SU-DHL-6 (cell line): ENCODE results near the gene RNF166.

Experiments used
- H2AFZ ChIP-seq: fragments of 200-600 bp; sonication (generic); 2 replicates; pipeline ENCODE4 v1.6.1; 2014; ENCODE audit warnings: low read depth, mild to moderate bottlenecking, moderate library complexity, mixed read lengths, antibody characterized with exemption, low read length; ENCODE audit not compliant: severe bottlenecking
- H3F3A ChIP-seq: fragments of 200-600 bp; shearing (Covaris generic); 2 replicates; pipeline ENCODE4 v1.6.0; 2016; ENCODE audit warnings: antibody characterized with exemption, mild to moderate bottlenecking; ENCODE audit not compliant: insufficient read depth
- H3K27ac ChIP-seq: fragments of 200-600 bp; sonication (generic); 2 replicates; pipeline ENCODE4 v1.5.1; 2016; ENCODE audit warnings: low read depth, mild to moderate bottlenecking, low read length, moderate library complexity, mixed read lengths
- H3K27me3 ChIP-seq: fragments of 200-600 bp; sonication (generic), shearing (Covaris generic); 2 replicates; pipeline ENCODE4 v1.6.0; 2014; ENCODE audit warnings: mild to moderate bottlenecking, low read length
- H3K36me3 ChIP-seq: fragments of 200-600 bp; sonication (generic); 2 replicates; pipeline ENCODE4 v1.6.1; 2014; ENCODE audit warnings: mild to moderate bottlenecking, low read length, mixed read lengths
- H3K4me2 ChIP-seq: fragments of 300-600, 200-600 bp; shearing (Covaris generic), sonication (generic); 2 replicates; pipeline ENCODE4 v1.6.0; 2014; ENCODE audit warnings: low read length, low read depth, mild to moderate bottlenecking; ENCODE audit not compliant: poor library complexity, severe bottlenecking
- H3K4me3 ChIP-seq: fragments of 200-600 bp; sonication (generic); 2 replicates; pipeline ENCODE4 v1.5.1; 2014; ENCODE audit warnings: antibody characterized with exemption, low read length, mild to moderate bottlenecking, mixed read lengths; ENCODE audit not compliant: insufficient read depth, poor library complexity, severe bottlenecking
- H3K79me2 ChIP-seq: fragments of 200-600 bp; sonication (generic); 2 replicates; pipeline ENCODE4 v1.6.1; 2014; ENCODE audit warnings: mild to moderate bottlenecking, low read length, moderate library complexity; ENCODE audit not compliant: insufficient read depth
- H3K9ac ChIP-seq: fragments of 200-600 bp; sonication (generic); 2 replicates; pipeline ENCODE4 v1.7.0; 2014; ENCODE audit warnings: mild to moderate bottlenecking, low read length
- H3K9me2 ChIP-seq: fragments of 200-600 bp; sonication (generic); replicated peaks from 2 replicates; pipeline ENCODE4 v1.6.1; 2014; ENCODE audit warnings: low read length; ENCODE audit not compliant: insufficient read depth
- H3K9me3 ChIP-seq: fragments of 200-600 bp; sonication (generic); 2 replicates; pipeline ENCODE4 v1.6.1; 2014; ENCODE audit warnings: low read length, mixed read lengths; ENCODE audit not compliant: insufficient read depth
- H4K20me1 ChIP-seq: fragments of 200-600 bp; sonication (generic); 2 replicates; pipeline ENCODE4 v1.6.1; 2014; ENCODE audit warnings: low read depth, mild to moderate bottlenecking, antibody characterized with exemption, low read length, moderate library complexity, mixed read lengths
- CTCF ChIP-seq: fragments of 200-600 bp; sonication (generic); IDR thresholded peaks from one replicate; pipeline ENCODE4 v1.5.1; 2017; ENCODE audit warnings: antibody characterized with exemption, mild to moderate bottlenecking, low read length, moderate library complexity; ENCODE audit not compliant: insufficient read depth, poor library complexity, severe bottlenecking
- EZH2phosphoT487 ChIP-seq: fragments of 200-600 bp; sonication (generic), shearing (Covaris generic); conservative IDR thresholded peaks from 2 replicates; pipeline ENCODE4 v1.6.1; 2018; ENCODE audit warnings: mild to moderate bottlenecking, antibody characterized with exemption, low read length, moderate library complexity, mixed read lengths

Gene RNF166

DNA sequence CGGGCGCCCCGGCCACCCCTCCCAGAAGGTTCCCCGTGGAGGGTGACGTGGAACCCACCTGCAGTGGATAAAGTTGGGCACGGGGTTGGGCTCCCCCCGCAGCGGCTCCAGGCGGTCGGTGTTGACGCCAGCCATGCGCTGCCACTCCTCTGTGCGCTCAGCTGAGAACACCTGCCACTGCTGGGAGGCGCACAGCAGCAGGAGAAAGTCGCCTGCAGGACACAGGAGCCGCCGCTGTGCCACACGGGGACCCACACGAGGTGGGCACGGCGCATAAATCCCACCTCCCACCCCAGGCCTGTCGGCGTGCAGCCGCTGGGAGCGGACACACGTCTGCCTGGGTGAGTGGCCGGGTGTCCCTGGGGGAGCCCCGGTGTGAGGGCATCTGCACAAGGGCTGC lies 20.8 kb upstream of the RNF166 start:
- Histone ChIP-seq H2AFZ (no peak overlapping the region), H3K4me3 (no peak overlapping the region), H3K4me2 (no peak overlapping the region), H3K27me3 (no peaks in the 10 kb centered on the region), H3K79me2 (no peaks in the 10 kb centered on the region), H3K9me3 (no peaks in the 10 kb centered on the region), H3K27ac (no peak overlapping the region), H3K9ac (no peak overlapping the region), H4K20me1 (no peaks in the 10 kb centered on the region), H3F3A (no peaks in the 10 kb centered on the region), H3K9me2 (no peaks in the 10 kb centered on the region), H3K36me3 (no peaks in the 10 kb centered on the region)
- no peak for TF ChIP-seq EZH2phosphoT487
- no peak for TF ChIP-seq CTCF

DNA sequence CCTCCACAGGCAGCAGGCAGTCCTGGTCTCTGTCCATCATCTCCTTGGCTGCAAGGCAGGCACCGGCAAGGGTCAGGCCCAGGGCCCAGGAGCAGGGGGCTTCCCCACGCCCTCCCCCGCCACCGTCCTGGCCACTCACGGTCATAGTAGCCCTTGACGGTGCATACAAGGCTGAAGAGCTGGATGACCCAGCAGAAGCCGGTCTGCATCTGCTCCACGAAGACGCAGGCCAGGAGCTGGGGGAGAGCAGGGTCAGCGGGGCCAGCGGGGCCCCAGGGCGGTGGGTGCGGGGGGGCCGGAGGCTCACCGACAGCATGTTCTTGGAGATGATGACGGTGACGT lies 20.2 kb upstream of the RNF166 start:
- no peaks in the 10 kb centered on the region for H3K9me3 ChIP-seq
- TF ChIP-seq EZH2phosphoT487 (no peak), CTCF (no peak)
- no peaks in the 10 kb centered on the region for H3K79me2 ChIP-seq
- H3K36me3 ChIP-seq = no peaks in the 10 kb centered on the region
- H3K27me3 ChIP-seq = no peaks in the 10 kb centered on the region
- H3F3A ChIP-seq = no peaks in the 10 kb centered on the region
- no peak overlapping the region for H3K4me2 ChIP-seq
- H3K4me3 ChIP-seq = no peak overlapping the region
- no peaks in the 10 kb centered on the region for H3K9me2 ChIP-seq
- no peaks in the 10 kb centered on the region for H4K20me1 ChIP-seq
- no peak overlapping the region for H2AFZ ChIP-seq
- no peak overlapping the region for H3K9ac ChIP-seq
- H3K27ac ChIP-seq = no peak overlapping the region

DNA sequence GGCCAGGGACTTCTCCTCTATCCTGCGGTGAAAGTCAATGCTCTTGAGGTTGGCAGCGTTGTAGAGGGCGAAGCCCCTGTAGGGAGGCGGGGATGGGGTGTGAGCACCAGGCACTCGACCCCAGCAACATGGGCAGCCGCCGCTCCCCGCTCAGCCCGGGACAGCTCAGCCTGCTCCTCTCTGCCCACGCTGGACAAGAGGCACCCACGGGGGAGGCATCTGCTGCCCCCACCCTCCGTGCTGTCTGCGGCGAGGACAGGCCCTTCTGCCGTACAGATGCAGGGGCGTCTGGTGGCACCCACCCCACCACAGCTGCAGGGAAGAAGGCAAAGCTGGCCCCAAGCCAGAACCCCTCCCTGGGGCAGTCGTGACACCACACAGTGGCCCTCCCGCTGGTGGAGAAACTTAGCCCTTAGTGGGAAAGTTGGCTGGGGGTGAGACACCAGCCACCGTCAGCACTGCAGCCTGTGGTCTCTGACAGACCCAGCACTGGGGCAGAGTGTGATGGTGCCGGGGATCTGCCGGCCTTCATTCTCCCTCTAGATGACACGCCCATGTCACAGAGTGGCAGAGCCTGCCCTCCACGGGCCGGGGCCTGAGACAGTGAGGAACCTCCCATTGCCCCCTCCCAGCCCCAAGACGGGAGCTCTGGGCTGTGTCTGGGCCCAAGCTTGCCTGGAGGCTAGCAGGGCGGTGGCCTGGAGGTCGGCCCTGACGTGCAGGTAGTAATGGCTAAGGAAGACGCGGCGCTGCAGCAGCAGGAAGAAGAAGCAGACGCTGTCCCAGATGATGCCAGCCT lies 19.6 kb upstream of the RNF166 start:
- Histone ChIP-seq H4K20me1 (no peaks in the 10 kb centered on the region), H3F3A (no peaks in the 10 kb centered on the region), H3K79me2 (no peaks in the 10 kb centered on the region), H3K9me3 (no peaks in the 10 kb centered on the region), H3K27ac (no peak overlapping the region), H2AFZ (no peak overlapping the region), H3K36me3 (no peaks in the 10 kb centered on the region), H3K27me3 (no peaks in the 10 kb centered on the region), H3K4me2 (no peak overlapping the region), H3K4me3 (no peak overlapping the region), H3K9ac (no peak overlapping the region), H3K9me2 (no peaks in the 10 kb centered on the region)
- no peak for TF ChIP-seq CTCF
- TF ChIP-seq EZH2phosphoT487 = no peak
